Smooth muscle cell (in vitro differentiated cells): Measurements from ENCODE around the gene WT1. TPM values are rescaled to one million over a fixed set of nuclear protein-coding genes. Genes with fewer than 3 reads are reported as not detected.

Experiments
- DNase-seq: peaks from one replicate; lab custom pipeline; 2025; ENCODE audit not compliant: unreplicated experiment; lab: John Stamatoyannopoulos, UW
- H2AFZ ChIP-seq: fragments of 200-600 bp; sonication (generic); 2 replicates; pipeline ENCODE4 v1.6.0; 2016; ENCODE audit warnings: antibody characterized with exemption, low read depth, mild to moderate bottlenecking
- H3F3A ChIP-seq: fragments of 200-600 bp; sonication (generic); 2 replicates; pipeline ENCODE4 v1.6.0; 2017; ENCODE audit warnings: antibody characterized with exemption, low read depth
- H3K27ac ChIP-seq: fragments of 200-600 bp; sonication (generic); 2 replicates; pipeline ENCODE4 v1.5.1; 2016; ENCODE audit warnings: low read depth, mild to moderate bottlenecking
- H3K27me3 ChIP-seq: fragments of 200-600 bp; sonication (generic); 2 replicates; pipeline ENCODE4 v1.6.1; 2016; ENCODE audit warnings: low read depth, mild to moderate bottlenecking
- H3K36me3 ChIP-seq: fragments of 200-600 bp; sonication (generic); 2 replicates; pipeline ENCODE4 v1.5.1; 2016; ENCODE audit warnings: low read depth
- H3K4me1 ChIP-seq: fragments of 200-600 bp; sonication (generic); 2 replicates; pipeline ENCODE4 v1.5.1; 2016; ENCODE audit warnings: low read depth
- H3K4me2 ChIP-seq: fragments of 200-600 bp; sonication (generic); 2 replicates; pipeline ENCODE4 v1.6.0; 2016; ENCODE audit warnings: mild to moderate bottlenecking
- H3K4me3 ChIP-seq: fragments of 200-600 bp; sonication (generic); 2 replicates; pipeline ENCODE4 v1.5.1; 2016; ENCODE audit warnings: mild to moderate bottlenecking
- H3K79me2 ChIP-seq: fragments of 200-600 bp; sonication (generic); 2 replicates; pipeline ENCODE4 v1.6.0; 2016; ENCODE audit warnings: low read depth, mild to moderate bottlenecking
- H3K9ac ChIP-seq: fragments of 200-600 bp; sonication (generic); 2 replicates; pipeline ENCODE4 v1.6.0; 2016; ENCODE audit warnings: low read depth
- H3K9me3 ChIP-seq: fragments of 200-600 bp; sonication (generic); replicated peaks from 2 replicates; pipeline ENCODE4 v1.5.1; 2016; ENCODE audit warnings: low read depth
- H4K20me1 ChIP-seq: fragments of 200-600 bp; sonication (generic); 2 replicates; pipeline ENCODE4 v1.6.0; 2016; ENCODE audit warnings: low read depth
- CTCF ChIP-seq: fragments of 200-600 bp; sonication (generic); IDR thresholded peaks from 2 replicates; pipeline ENCODE4 v1.5.1; 2017; ENCODE audit warnings: borderline replicate concordance, mild to moderate bottlenecking, antibody characterized with exemption; ENCODE audit not compliant: insufficient read depth, poor library complexity, severe bottlenecking
- WGBS: methylation state at CpG from one replicate; pipeline ENCODE4 v1.1.7; 2016; ENCODE audit warnings: low lambda C conversion rate; 5-methylcytosine and 5-hydroxymethylcytosine counted together
- polyA plus RNA-seq: library from polyadenylated mRNA; unstranded; fragments of >200 nt; fragmentation: Nextera tagmentation; extraction: Ambion mirVana; gene quantifications from 2 replicates; pipeline ENCODE4 v1.2.1, GENCODE V29; 2016
- total RNA-seq: library from RNA; depleted of rRNA; stranded (reverse); fragments of >200 nt; gene quantifications from 2 replicates; pipeline ENCODE4 v1.2.3, GENCODE V29; 2014

The WT1 gene
- total and polyA plus RNA-seq, 2 experiments from 2014 or later = not detected

GRCh38 chr11:32400670-32401369, 34.5 kb downstream of the WT1 start:
- Histone ChIP-seq H3K4me1 (no peaks in the 10 kb centered on the region), H3K27me3 (peaks cover 54% of the 10 kb centered on the region), H3K36me3 (no peaks in the 10 kb centered on the region), H3K9me3 (no peaks in the 10 kb centered on the region), H3K9ac (no peak overlapping the region), H3K4me3 (no peak overlapping the region), H3K4me2 (no peak overlapping the region), H3K27ac (no peak overlapping the region), H3K79me2 (no peaks in the 10 kb centered on the region), H4K20me1 (no peaks in the 10 kb centered on the region), H3F3A (no peaks in the 10 kb centered on the region), H2AFZ (no peak overlapping the region)
- WGBS = 86% methylated on average over 5 of the region's 5 CpGs
- no peak for TF ChIP-seq CTCF
- no peak for DNase-seq

GRCh38 chr11:32400196-32400595, 35.1 kb downstream of the WT1 start:
- H3K27me3 ChIP-seq = peaks cover 60% of the 10 kb centered on the region
- H3K79me2 ChIP-seq = no peaks in the 10 kb centered on the region
- H2AFZ ChIP-seq = no peak overlapping the region
- no peaks in the 10 kb centered on the region for H4K20me1 ChIP-seq
- TF ChIP-seq CTCF = no peak
- DNase-seq = no peak
- no peaks in the 10 kb centered on the region for H3K4me1 ChIP-seq
- no peaks in the 10 kb centered on the region for H3F3A ChIP-seq
- no peaks in the 10 kb centered on the region for H3K9me3 ChIP-seq
- H3K4me3 ChIP-seq = no peak overlapping the region
- H3K36me3 ChIP-seq = no peaks in the 10 kb centered on the region
- no peak overlapping the region for H3K9ac ChIP-seq
- 22% methylated on average over 16 of the region's 16 CpGs for WGBS
- H3K27ac ChIP-seq = no peak overlapping the region
- peak overlapping the region; percentile 66 for H3K4me2 ChIP-seq

GRCh38 chr11:32396991-32397390, 38.3 kb downstream of the WT1 start:
- H4K20me1 ChIP-seq = no peaks in the 10 kb centered on the region
- no peak overlapping the region for H3K4me2 ChIP-seq
- peaks cover 53% of the 10 kb centered on the region for H3K27me3 ChIP-seq
- no peak for TF ChIP-seq CTCF
- H3K9ac ChIP-seq = no peak overlapping the region
- no peaks in the 10 kb centered on the region for H3F3A ChIP-seq
- no peak overlapping the region for H2AFZ ChIP-seq
- no peaks in the 10 kb centered on the region for H3K9me3 ChIP-seq
- H3K79me2 ChIP-seq = no peaks in the 10 kb centered on the region
- no peak overlapping the region for H3K4me3 ChIP-seq
- no peak for DNase-seq
- H3K36me3 ChIP-seq = no peaks in the 10 kb centered on the region
- 76% methylated on average over 4 of the region's 4 CpGs for WGBS
- H3K4me1 ChIP-seq = no peaks in the 10 kb centered on the region
- H3K27ac ChIP-seq = no peak overlapping the region

GRCh38 chr11:32396331-32396730, 39.0 kb downstream of the WT1 start:
- 94% methylated on average over 7 of the region's 7 CpGs for WGBS
- peaks cover 53% of the 10 kb centered on the region for H3K27me3 ChIP-seq
- DNase-seq = no peak
- H3K4me1 ChIP-seq = no peaks in the 10 kb centered on the region
- no peak overlapping the region for H3K27ac ChIP-seq
- H3K79me2 ChIP-seq = no peaks in the 10 kb centered on the region
- H3F3A ChIP-seq = no peaks in the 10 kb centered on the region
- H2AFZ ChIP-seq = no peak overlapping the region
- H3K4me3 ChIP-seq = no peak overlapping the region
- H3K36me3 ChIP-seq = no peaks in the 10 kb centered on the region
- H4K20me1 ChIP-seq = no peaks in the 10 kb centered on the region
- no peaks in the 10 kb centered on the region for H3K9me3 ChIP-seq
- no peak for TF ChIP-seq CTCF
- no peak overlapping the region for H3K9ac ChIP-seq
- no peak overlapping the region for H3K4me2 ChIP-seq
